CD4-positive, alpha-beta T cell (primary cell): ENCODE results near the gene CD300A. TPM values are rescaled to one million over a fixed set of nuclear protein-coding genes. Genes with fewer than 3 reads are reported as not detected.

Experiments
- ATAC-seq: fragments of 200-7000 bp; cut with Tn5 transposase; one replicate; pipeline ENCODE4 v1.10.0; 2022; ENCODE audit warnings: mild to moderate bottlenecking; ENCODE audit not compliant: poor library complexity
- CTCF ChIA-PET: fragments of 350-600 bp; sonication (Branson Sonifier 250); formaldehyde crosslinking; loops from one replicate; lab custom pipeline; 2021; ENCODE audit warnings: antibody characterized with exemption, inconsistent platforms; lab: Charles Lee
- POLR2A ChIA-PET: fragments of 350-600 bp; sonication (Branson Sonifier 250); formaldehyde crosslinking; loops from one replicate; lab custom pipeline; 2021; ENCODE audit warnings: antibody characterized with exemption, inconsistent platforms; lab: Charles Lee
- DNase-seq, 14 experiments: peaks; one replicate each; pipeline ENCODE4 v3.0.0-alpha.2; 2013 to 2020; ENCODE audit warnings: mixed read lengths in 2 of 14
- H3K27ac ChIP-seq, 2 donors: one replicate each; pipeline versions ENCODE4 v1.5.1 to v1.7.0; 2013; ENCODE audit warnings: low read length in 2 of 2, low read depth in 1 of 2, mild to moderate bottlenecking in 1 of 2
- H3K27me3 ChIP-seq, 2 experiments: 1 replicate in 1 of 2; 2 replicates in 1 of 2; pipeline versions ENCODE4 v1.6.1 to v1.7.0; 2013; ENCODE audit warnings: low read length in 2 of 2, control low read depth in 1 of 2, mild to moderate bottlenecking in 1 of 2, moderate library complexity in 1 of 2; ENCODE audit not compliant: insufficient read depth in 2 of 2, control insufficient read depth in 1 of 2
- H3K36me3 ChIP-seq: one replicate; pipeline ENCODE4 v1.6.1; 2013; ENCODE audit warnings: low read length, control low read depth; ENCODE audit not compliant: insufficient read depth
- H3K4me1 ChIP-seq: one replicate; pipeline ENCODE4 v1.6.1; 2013; ENCODE audit warnings: low read length, control low read depth; ENCODE audit not compliant: insufficient read depth
- H3K4me3 ChIP-seq: one replicate; pipeline ENCODE4 v1.5.1; 2013; ENCODE audit warnings: mild to moderate bottlenecking, low read length, moderate library complexity
- H3K9me3 ChIP-seq, 2 experiments: 1 replicate in 1 of 2; 2 replicates in 1 of 2; pipeline versions ENCODE4 v1.6.1 to v1.7.0; 2013; ENCODE audit warnings: low read length in 2 of 2, mild to moderate bottlenecking in 2 of 2, control low read depth in 1 of 2, moderate library complexity in 1 of 2; ENCODE audit not compliant: control insufficient read depth in 1 of 2, insufficient read depth in 1 of 2
- H3K27ac Mint-ChIP-seq: one replicate; pipeline ENCODE4 v1.8.0; 2020; ENCODE audit warnings: mixed read lengths
- H3K27me3 Mint-ChIP-seq: one replicate; pipeline ENCODE4 v1.8.0; 2021; ENCODE audit warnings: mixed read lengths
- H3K36me3 Mint-ChIP-seq: one replicate; pipeline ENCODE4 v1.8.0; 2021; ENCODE audit warnings: low read depth, mixed read lengths
- H3K4me1 Mint-ChIP-seq: one replicate; pipeline ENCODE4 v1.8.0; 2021; ENCODE audit warnings: low read depth, mixed read lengths
- H3K4me3 Mint-ChIP-seq: one replicate; pipeline ENCODE4 v1.8.0; 2020; ENCODE audit warnings: mild to moderate bottlenecking, mixed read lengths
- H3K9me3 Mint-ChIP-seq: one replicate; pipeline ENCODE4 v1.8.0; 2020; ENCODE audit warnings: mixed read lengths
- CTCF ChIP-seq: fragments of 200-600 bp; IDR thresholded peaks from one replicate; pipeline ENCODE4 v1.8.0; 2022; ENCODE audit warnings: antibody characterized with exemption, mild to moderate bottlenecking
- intact Hi-C, 2 experiments: fragments of 100-400 bp; cut with DNase I in 1 of 2; cut with micrococcal nuclease in 1 of 2; formaldehyde crosslinking; loops; one replicate each; pipeline versions ENCODE4 v1.15.1 to v1.9.0; 2023 to 2025; cut with DNase I, micrococcal nuclease
- total RNA-seq, 174 experiments: library from RNA in 2 of 174; stranded (reverse) in 2 of 174; gene quantifications; one replicate each; pipeline ENCODE4 v1.2.3 and lab custom pipeline; 2021 to 2026

Gene CD300A
- total RNA-seq, 2 experiments from 2014 or later = 1.8 to 2.6 TPM

DNA sequence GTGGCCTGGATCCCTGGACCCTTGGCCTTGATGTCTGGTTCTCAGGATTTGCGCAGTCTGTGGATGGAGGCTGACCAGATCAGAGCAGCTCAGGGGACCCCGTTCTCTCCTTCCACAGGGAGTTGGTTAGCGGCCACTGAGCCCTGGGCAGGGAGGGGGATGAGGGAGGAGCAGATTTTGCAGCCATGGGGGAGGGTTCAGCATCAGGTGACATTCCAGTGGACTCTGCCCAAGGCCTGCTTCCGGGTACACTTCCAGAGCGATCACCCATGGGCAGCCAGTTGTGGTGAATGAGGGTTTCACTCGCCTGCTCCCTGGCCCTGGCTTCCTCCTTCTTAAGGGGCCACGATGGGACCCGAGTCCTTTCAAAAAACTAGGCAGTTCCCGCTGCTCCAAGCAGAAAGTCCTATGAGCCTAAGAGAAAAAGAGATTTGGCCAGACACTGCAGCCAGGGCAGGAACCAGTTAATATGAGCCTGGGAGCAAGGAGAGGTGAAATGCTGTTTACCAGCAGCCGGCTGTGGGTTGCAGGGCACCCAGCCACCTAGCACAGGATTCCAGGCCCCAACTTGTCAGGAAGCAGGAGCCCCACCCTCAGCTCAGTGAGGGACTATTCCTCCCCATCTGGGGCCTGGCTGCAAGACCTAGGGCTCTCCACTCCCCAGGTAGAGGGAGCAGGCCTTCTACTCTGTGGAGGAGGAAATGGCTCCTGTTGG, 39.2 kb upstream of the CD300A start:
- ChIA-PET POLR2A (no interaction called here), CTCF (no interaction called here)
- H3K27ac Mint-ChIP-seq = no peak overlapping the region
- H3K27me3 Mint-ChIP-seq = peaks cover 65% of the 10 kb centered on the region
- Histone ChIP-seq H3K27me3 (peaks cover 27 to 28% of the 10 kb centered on the region in 2 experiments), H3K9me3 (peaks cover 0 to 14% of the 10 kb centered on the region in 2 experiments), H3K4me3 (no peak overlapping the region), H3K36me3 (no peaks in the 10 kb centered on the region), H3K4me1 (peaks cover 22% of the 10 kb centered on the region), H3K27ac (no peak overlapping the region)
- H3K9me3 Mint-ChIP-seq = no peaks in the 10 kb centered on the region
- ATAC-seq = no peak
- intact Hi-C loops = loop anchor here in 1 of 2 experiments (10.0 kb wide), 1 partner anchor 508 kb away; the partner anchor contains the start of gene OTOP3
- no peaks in the 10 kb centered on the region for H3K4me1 Mint-ChIP-seq
- no peaks in the 10 kb centered on the region for H3K36me3 Mint-ChIP-seq
- no peak for DNase-seq
- H3K4me3 Mint-ChIP-seq = no peak overlapping the region
- TF ChIP-seq CTCF = no peak

GRCh38 chr17:74427763-74428153, 38.7 kb upstream of the CD300A start:
- peaks cover 29% of the 10 kb centered on the region in 2 experiments for H3K27me3 ChIP-seq
- H3K4me1 Mint-ChIP-seq = no peaks in the 10 kb centered on the region
- H3K4me3 Mint-ChIP-seq = no peak overlapping the region
- H3K4me3 ChIP-seq = no peak overlapping the region
- no peak overlapping the region for H3K27ac ChIP-seq
- H3K9me3 ChIP-seq = peaks cover 0 to 16% of the 10 kb centered on the region in 2 experiments
- intact Hi-C loops = loop anchor here in 1 of 2 experiments (10.0 kb wide), 1 partner anchor 507 kb away; the partner anchor contains the start of gene OTOP3
- H3K36me3 ChIP-seq = no peaks in the 10 kb centered on the region
- CTCF ChIA-PET = no interaction called here
- no peak for TF ChIP-seq CTCF
- DNase-seq = no peak
- ATAC-seq = no peak
- peaks cover 63% of the 10 kb centered on the region for H3K27me3 Mint-ChIP-seq
- POLR2A ChIA-PET = no interaction called here
- peaks cover 26% of the 10 kb centered on the region for H3K4me1 ChIP-seq
- H3K36me3 Mint-ChIP-seq = no peaks in the 10 kb centered on the region
- no peak overlapping the region for H3K27ac Mint-ChIP-seq
- H3K9me3 Mint-ChIP-seq = no peaks in the 10 kb centered on the region

GRCh38 chr17:74429604-74430384, 36.6 kb upstream of the CD300A start:
- Mint-ChIP-seq H3K4me1 (no peaks in the 10 kb centered on the region), H3K4me3 (no peak overlapping the region), H3K27ac (no peak overlapping the region), H3K36me3 (no peaks in the 10 kb centered on the region), H3K9me3 (no peaks in the 10 kb centered on the region), H3K27me3 (peaks cover 76% of the 10 kb centered on the region)
- ChIA-PET POLR2A (no interaction called here), CTCF (interaction anchor here (1.2 kb wide), 1 partner anchor 51 kb away, joined by 3 read pairs; no protein-coding TSS in a partner anchor)
- Histone ChIP-seq H3K4me3 (no peak overlapping the region), H3K36me3 (no peaks in the 10 kb centered on the region), H3K27me3 (peaks cover 36 to 46% of the 10 kb centered on the region in 2 experiments), H3K9me3 (peaks cover 0 to 21% of the 10 kb centered on the region in 2 experiments), H3K4me1 (peaks cover 27% of the 10 kb centered on the region), H3K27ac (no peak overlapping the region)
- intact Hi-C loops = loop anchor here in 1 of 2 experiments (10.0 kb wide), 1 partner anchor 505 kb away; the partner anchor contains the start of gene OTOP3
- DNase-seq (no peak), ATAC-seq (no peak)
- TF ChIP-seq CTCF = no peak
